ENCODE results near the gene RAB22A.
A peak's percentile ranks its signal among the peaks of the same experiment; 100 is the strongest.

RAB22A gene

GRCh38 chr20:58377017-58377416, 67.5 kb downstream of the RAB22A start:
- no peak overlapping the region for H3K4me3 ChIP-seq (ENCODE audit: low read length)
- H4K20me1 ChIP-seq (ENCODE audit: insufficient read depth, low read length) = no peaks in the 10 kb centered on the region
- H3K27me3 ChIP-seq (ENCODE audit: low read depth, low read length) = peaks cover 16% of the 10 kb centered on the region
- H3K9ac ChIP-seq (ENCODE audit: low read length) = no peak overlapping the region
- peaks cover 11% of the 10 kb centered on the region for H3K4me1 ChIP-seq (ENCODE audit: low read length)
- H3K9me3 ChIP-seq (ENCODE audit: insufficient read depth, low read length) = 0 out of 2 replicates have a peak, but pooled peaks cover 8% of the 10 kb centered on the region
- H3K27ac ChIP-seq (ENCODE audit: low read length) = no peak overlapping the region
- H3K4me2 ChIP-seq (ENCODE audit: low read length) = no peak overlapping the region
- TF ChIP-seq CTCF (IDR thresholded peaks at IDR 0.05; ENCODE audit: low read depth, low read length) (no peak), EZH2phosphoT487 (IDR thresholded peaks at IDR 0.05; ENCODE audit: low read depth) (no peak)
- H2AFZ ChIP-seq (ENCODE audit: low read depth, low read length) = no peak overlapping the region
- no peaks in the 10 kb centered on the region for H3K79me2 ChIP-seq (ENCODE audit: low read length)
- H3K36me3 ChIP-seq (replicated peaks; ENCODE audit: low read depth, low read length) = no peaks in the 10 kb centered on the region

- Histone ChIP-seq H3K4me2 (ENCODE audit: low read length) (no peak overlapping the region), H3K27ac (ENCODE audit: low read length) (no peak overlapping the region), H3K4me1 (ENCODE audit: low read length) (peaks cover 11% of the 10 kb centered on the region), H3K9ac (ENCODE audit: low read length) (no peak overlapping the region), H3K27me3 (ENCODE audit: low read depth, low read length) (peaks cover 21% of the 10 kb centered on the region), H2AFZ (ENCODE audit: low read depth, low read length) (no peak overlapping the region), H4K20me1 (ENCODE audit: insufficient read depth, low read length) (no peaks in the 10 kb centered on the region), H3K36me3 (replicated peaks; ENCODE audit: low read depth, low read length) (no peaks in the 10 kb centered on the region), H3K79me2 (ENCODE audit: low read length) (no peaks in the 10 kb centered on the region), H3K9me3 (ENCODE audit: insufficient read depth, low read length) (0 out of 2 replicates have a peak, but pooled peaks cover 8% of the 10 kb centered on the region), H3K4me3 (ENCODE audit: low read length) (no peak overlapping the region)
- no peak for TF ChIP-seq CTCF (IDR thresholded peaks at IDR 0.05; ENCODE audit: low read depth, low read length)
- no peak for TF ChIP-seq EZH2phosphoT487 (IDR thresholded peaks at IDR 0.05; ENCODE audit: low read depth)
Observed at GRCh38 chr20:58377766-58378401, 68.4 kb downstream of the RAB22A start.

GRCh38 chr20:58378704-58379103, 69.2 kb downstream of the RAB22A start:
- Histone ChIP-seq H3K4me2 (ENCODE audit: low read length) (no peak overlapping the region), H3K9ac (ENCODE audit: low read length) (no peak overlapping the region), H3K27me3 (ENCODE audit: low read depth, low read length) (peaks cover 21% of the 10 kb centered on the region), H3K4me1 (ENCODE audit: low read length) (peaks cover 11% of the 10 kb centered on the region), H3K9me3 (ENCODE audit: insufficient read depth, low read length) (0 out of 2 replicates have a peak, but pooled peaks cover 8% of the 10 kb centered on the region), H3K36me3 (replicated peaks; ENCODE audit: low read depth, low read length) (no peaks in the 10 kb centered on the region), H3K4me3 (ENCODE audit: low read length) (no peak overlapping the region), H4K20me1 (ENCODE audit: insufficient read depth, low read length) (no peaks in the 10 kb centered on the region), H3K79me2 (ENCODE audit: low read length) (no peaks in the 10 kb centered on the region), H3K27ac (ENCODE audit: low read length) (no peak overlapping the region), H2AFZ (ENCODE audit: low read depth, low read length) (no peak overlapping the region)
- TF ChIP-seq EZH2phosphoT487 (IDR thresholded peaks at IDR 0.05; ENCODE audit: low read depth) (no peak), CTCF (IDR thresholded peaks at IDR 0.05; ENCODE audit: low read depth, low read length) (peak; percentile 28)

- no peak overlapping the region for H3K4me2 ChIP-seq (ENCODE audit: low read length)
- H2AFZ ChIP-seq (ENCODE audit: low read depth, low read length) = no peak overlapping the region
- TF ChIP-seq EZH2phosphoT487 (IDR thresholded peaks at IDR 0.05; ENCODE audit: low read depth) = no peak
- TF ChIP-seq CTCF (IDR thresholded peaks at IDR 0.05; ENCODE audit: low read depth, low read length) = no peak
- 0 out of 2 replicates have a peak, but pooled peaks cover 8% of the 10 kb centered on the region for H3K9me3 ChIP-seq (ENCODE audit: insufficient read depth, low read length)
- H3K9ac ChIP-seq (ENCODE audit: low read length) = no peak overlapping the region
- H3K27ac ChIP-seq (ENCODE audit: low read length) = no peak overlapping the region
- no peaks in the 10 kb centered on the region for H3K4me1 ChIP-seq (ENCODE audit: low read length)
- no peak overlapping the region for H3K4me3 ChIP-seq (ENCODE audit: low read length)
- no peaks in the 10 kb centered on the region for H4K20me1 ChIP-seq (ENCODE audit: insufficient read depth, low read length)
- H3K79me2 ChIP-seq (ENCODE audit: low read length) = no peaks in the 10 kb centered on the region
- H3K27me3 ChIP-seq (ENCODE audit: low read depth, low read length) = peaks cover 21% of the 10 kb centered on the region
- no peaks in the 10 kb centered on the region for H3K36me3 ChIP-seq (replicated peaks; ENCODE audit: low read depth, low read length)
Observed at GRCh38 chr20:58381627-58382026, 72.1 kb downstream of the RAB22A start.
